ENCODE data around the gene ZNF862. TPM values are rescaled to one million over a fixed set of nuclear protein-coding genes. Genes with fewer than 3 reads are reported as not detected.

ZNF862 gene
- 8.3 and 10.6 TPM in 2 replicates for total RNA-seq

DNA sequence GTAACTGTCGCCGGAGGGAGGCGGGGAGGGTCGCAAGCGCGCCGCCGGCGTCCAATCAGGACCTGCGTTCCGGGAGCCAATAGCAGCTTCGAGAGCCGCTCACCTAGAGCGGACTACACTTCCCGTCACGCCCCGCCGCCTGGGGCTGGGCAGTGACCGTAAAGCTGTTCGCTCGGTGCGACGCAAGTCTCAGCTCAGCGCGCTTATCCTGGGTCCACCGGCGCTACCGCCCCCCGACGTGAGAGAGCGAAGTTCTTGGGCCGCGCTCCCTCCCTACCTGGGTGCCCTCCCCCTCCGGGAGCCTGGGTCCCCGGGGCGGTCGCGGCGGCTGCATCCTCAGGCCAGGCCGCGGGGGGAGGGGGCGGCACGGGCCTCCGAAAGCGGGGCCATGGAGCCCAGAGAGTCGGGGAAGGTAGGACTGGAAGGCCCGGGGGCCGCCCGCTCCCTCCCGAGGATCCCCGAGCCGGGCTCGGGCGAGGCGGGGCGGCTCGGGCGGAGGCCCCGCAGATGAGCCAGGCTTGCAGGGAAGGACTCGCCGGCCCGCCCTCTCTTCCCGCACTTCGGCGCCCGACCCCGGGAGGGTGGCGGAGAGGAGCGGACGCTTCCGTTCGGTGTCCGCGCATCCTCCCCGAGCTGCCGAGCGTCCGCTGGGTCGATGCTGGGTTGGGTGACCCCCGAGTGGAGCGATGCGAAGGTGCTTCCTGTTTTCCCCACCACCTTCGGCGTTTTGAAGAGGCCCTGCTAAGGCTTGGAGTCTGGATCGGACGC lies at the start of gene ZNF862:
Gene ZNF862, plus strand, starts transcription at position 152 of the 768 bp plus-strand sequence. Its CDS starts 237 bp downstream, at position 389.

DNA sequence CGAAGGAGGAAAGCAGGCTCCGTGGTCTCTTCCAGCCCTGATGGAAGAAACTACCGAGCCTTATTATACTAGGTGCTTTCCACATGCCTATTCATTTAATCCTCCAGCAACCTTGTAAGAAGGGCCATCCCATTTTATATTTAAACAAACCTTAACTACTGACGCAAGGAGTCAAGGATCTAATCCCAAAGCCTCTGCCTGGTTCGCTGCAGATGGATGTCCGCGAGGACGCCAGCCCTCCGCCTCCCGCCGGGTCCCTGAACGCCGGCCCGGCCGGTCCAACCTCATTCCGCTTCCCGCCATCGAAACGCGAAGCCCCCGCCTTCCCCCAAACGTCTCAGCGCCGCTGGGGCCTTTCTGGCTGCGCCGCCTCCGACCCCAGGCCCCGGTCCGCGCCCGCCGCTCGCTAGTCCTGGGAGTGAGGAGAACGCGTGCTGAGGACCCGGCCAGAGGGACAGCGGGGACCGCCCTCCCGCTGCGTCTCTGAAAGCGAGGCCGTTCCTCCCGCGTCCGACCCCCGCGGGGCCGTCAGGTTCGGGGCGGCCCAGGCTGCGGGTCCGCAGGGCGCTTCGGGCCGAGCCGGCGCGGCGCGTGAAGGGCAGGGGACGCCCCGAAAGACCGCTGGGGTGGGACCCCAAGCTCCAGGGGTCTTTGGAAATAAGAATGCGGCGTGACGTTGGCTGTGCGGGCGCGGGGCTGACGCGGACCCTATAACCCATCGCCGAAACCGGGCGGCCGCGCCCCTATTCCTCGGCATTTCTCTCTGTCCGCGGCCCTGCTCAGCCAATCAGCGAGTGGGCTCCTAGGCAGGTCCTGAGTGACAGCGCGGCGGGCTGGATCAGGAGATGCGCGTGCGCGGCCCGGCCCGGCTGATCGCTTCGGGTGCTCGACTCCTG lies 35.1 kb downstream of the ZNF862 start, which contains the start of gene ATP6V0E2:
Gene ATP6V0E2, plus strand, starts transcription at position 896 of the 896 bp plus-strand sequence. CDS start 97 bp downstream, outside the sequence.

Other genes starting within 250 kb of the ZNF862 start
- gene ZNF467, start 64.8 kb upstream of the ZNF862 start, total RNA-seq: 6.1 and 7.2 TPM in 2 replicates
- 4.2 and 4.9 TPM in 2 replicates for gene ATP6V0E2, start 35.6 kb downstream of the ZNF862 start, total RNA-seq

Data from dermis lymphatic vessel endothelial cell (primary cell).